ENCODE measurements around the gene ICA1. TPM values are rescaled to one million over a fixed set of nuclear protein-coding genes. Genes with fewer than 3 reads are reported as not detected.

Gene ICA1
- polyA plus RNA-seq, 3 donors, result 3.2 to 7.0 (median 4.2) TPM

- DNase-seq, result no peak
- intact Hi-C loops (cut with micrococcal nuclease), result no loop called here
- H3K9me3 Mint-ChIP-seq, result peaks cover 0 to 4% (median 0%) of the 10 kb centered on the region in 7 donors
- no peaks in the 10 kb centered on the region for H4K20me1 ChIP-seq (ENCODE audit: insufficient read depth, low read length)
- TF ChIP-seq, protein P1, sequence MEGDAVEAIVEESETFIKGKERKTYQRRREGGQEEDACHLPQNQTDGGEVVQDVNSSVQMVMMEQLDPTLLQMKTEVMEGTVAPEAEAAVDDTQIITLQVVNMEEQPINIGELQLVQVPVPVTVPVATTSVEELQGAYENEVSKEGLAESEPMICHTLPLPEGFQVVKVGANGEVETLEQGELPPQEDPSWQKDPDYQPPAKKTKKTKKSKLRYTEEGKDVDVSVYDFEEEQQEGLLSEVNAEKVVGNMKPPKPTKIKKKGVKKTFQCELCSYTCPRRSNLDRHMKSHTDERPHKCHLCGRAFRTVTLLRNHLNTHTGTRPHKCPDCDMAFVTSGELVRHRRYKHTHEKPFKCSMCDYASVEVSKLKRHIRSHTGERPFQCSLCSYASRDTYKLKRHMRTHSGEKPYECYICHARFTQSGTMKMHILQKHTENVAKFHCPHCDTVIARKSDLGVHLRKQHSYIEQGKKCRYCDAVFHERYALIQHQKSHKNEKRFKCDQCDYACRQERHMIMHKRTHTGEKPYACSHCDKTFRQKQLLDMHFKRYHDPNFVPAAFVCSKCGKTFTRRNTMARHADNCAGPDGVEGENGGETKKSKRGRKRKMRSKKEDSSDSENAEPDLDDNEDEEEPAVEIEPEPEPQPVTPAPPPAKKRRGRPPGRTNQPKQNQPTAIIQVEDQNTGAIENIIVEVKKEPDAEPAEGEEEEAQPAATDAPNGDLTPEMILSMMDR (IDR thresholded peaks at IDR 0.05), result no peak
- H3K4me1 ChIP-seq (ENCODE audit: control insufficient read depth in 1 of 2, insufficient read depth in 2 of 2, low read length in 2 of 2), result no peaks in the 10 kb centered on the region
- H3K4me2 ChIP-seq (replicated peaks; ENCODE audit: extremely low read depth, low read length, poor library complexity, severe bottlenecking), result no peak overlapping the region
- WGBS (ENCODE audit: insufficient coverage), result 67% methylated on average over 3 of the region's 6 CpGs
- H3K27me3 ChIP-seq (ENCODE audit: control insufficient read depth in 2 of 2, insufficient read depth in 2 of 2, low read length in 2 of 2), result no peaks in the 10 kb centered on the region
- no peaks in the 10 kb centered on the region for H3K4me1 Mint-ChIP-seq
- peaks cover 2 to 6% of the 10 kb centered on the region in 2 donors for H3K36me3 Mint-ChIP-seq
- no peaks in the 10 kb centered on the region for H3K9me3 ChIP-seq (replicated peaks in 1 of 2; ENCODE audit: control insufficient read depth in 1 of 2, insufficient read depth in 1 of 2, low read length in 2 of 2)
- peaks cover 0 to 4% (median 0%) of the 10 kb centered on the region in 3 donors for H3K27me3 Mint-ChIP-seq (ENCODE audit: low read depth in 3 of 3)
- H3K4me3 ChIP-seq (replicated peaks in 1 of 3; ENCODE audit: low read depth in 2 of 3, low read length in 3 of 3), result no peak overlapping the region
- no peak overlapping the region for H3K4me3 Mint-ChIP-seq
- no peaks in the 10 kb centered on the region for H3K36me3 ChIP-seq (replicated peaks in 1 of 2; ENCODE audit: control insufficient read depth in 1 of 2, insufficient read depth in 2 of 2, low read length in 2 of 2)
- H3K27ac Mint-ChIP-seq, result no peak overlapping the region
- no peak overlapping the region for H3K9ac ChIP-seq (ENCODE audit: insufficient read depth, low read length, poor library complexity, severe bottlenecking)
- no peaks in the 10 kb centered on the region for H3K79me2 ChIP-seq (ENCODE audit: insufficient read depth, low read length)
- no peak overlapping the region for H3K27ac ChIP-seq (ENCODE audit: low read depth in 1 of 2, low read length in 2 of 2)
- H2AFZ ChIP-seq (ENCODE audit: insufficient read depth, low read depth, low read length, poor library complexity, severe bottlenecking), result no peak overlapping the region
Observed at GRCh38 chr7:8143151-8143874, 118.7 kb downstream of the ICA1 start.

DNA sequence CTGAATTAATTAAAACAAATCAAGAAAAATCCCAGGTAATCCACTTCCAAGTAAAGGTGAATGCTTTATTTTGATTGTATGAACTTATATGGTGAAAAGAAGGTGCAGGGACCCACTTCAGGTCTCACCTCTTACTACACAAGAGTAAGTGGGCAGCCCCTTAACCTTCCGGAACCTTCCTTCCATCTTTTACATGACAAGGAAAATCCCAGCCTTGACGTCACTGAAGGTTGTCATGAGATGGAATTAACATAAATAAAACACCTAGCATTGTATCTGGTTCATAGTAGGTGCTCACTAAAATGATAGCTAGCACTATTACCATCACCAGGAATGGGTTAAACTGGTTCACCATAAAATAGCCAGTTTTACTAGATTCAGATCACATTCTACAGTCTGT is 119.5 kb downstream of the ICA1 start:
- Histone ChIP-seq H3K27me3 (ENCODE audit: control insufficient read depth in 2 of 2, insufficient read depth in 2 of 2, low read length in 2 of 2) (no peaks in the 10 kb centered on the region), H4K20me1 (ENCODE audit: insufficient read depth, low read length) (no peaks in the 10 kb centered on the region), H3K4me3 (replicated peaks in 1 of 3; ENCODE audit: low read depth in 2 of 3, low read length in 3 of 3) (no peak overlapping the region), H3K4me2 (replicated peaks; ENCODE audit: extremely low read depth, low read length, poor library complexity, severe bottlenecking) (no peak overlapping the region), H3K4me1 (ENCODE audit: control insufficient read depth in 1 of 2, insufficient read depth in 2 of 2, low read length in 2 of 2) (no peaks in the 10 kb centered on the region), H3K27ac (ENCODE audit: low read depth in 1 of 2, low read length in 2 of 2) (no peak overlapping the region), H3K9me3 (replicated peaks in 1 of 2; ENCODE audit: control insufficient read depth in 1 of 2, insufficient read depth in 1 of 2, low read length in 2 of 2) (no peaks in the 10 kb centered on the region), H3K36me3 (replicated peaks in 1 of 2; ENCODE audit: control insufficient read depth in 1 of 2, insufficient read depth in 2 of 2, low read length in 2 of 2) (no peaks in the 10 kb centered on the region), H3K9ac (ENCODE audit: insufficient read depth, low read length, poor library complexity, severe bottlenecking) (no peak overlapping the region), H2AFZ (ENCODE audit: insufficient read depth, low read depth, low read length, poor library complexity, severe bottlenecking) (no peak overlapping the region), H3K79me2 (ENCODE audit: insufficient read depth, low read length) (no peaks in the 10 kb centered on the region)
- Mint-ChIP-seq H3K4me1 (no peaks in the 10 kb centered on the region), H3K27ac (no peak overlapping the region), H3K36me3 (peaks cover 2 to 6% of the 10 kb centered on the region in 2 donors), H3K9me3 (peaks cover 0 to 4% (median 0%) of the 10 kb centered on the region in 7 donors), H3K4me3 (no peak overlapping the region), H3K27me3 (ENCODE audit: low read depth in 3 of 3) (peaks cover 0 to 4% (median 0%) of the 10 kb centered on the region in 3 donors)
- DNase-seq, result no peak
- intact Hi-C loops (cut with micrococcal nuclease), result no loop called here
- WGBS (ENCODE audit: insufficient coverage), result no CpG with 5 or more reads among the region's 2 CpGs
- TF ChIP-seq, protein P1 (IDR thresholded peaks at IDR 0.05), result no peak
